ENCODE data around the gene COMT. TPM values are rescaled to one million over a fixed set of nuclear protein-coding genes. Genes with fewer than 3 reads are reported as not detected.

The COMT gene
- total RNA-seq, 1 experiment from 2014 or later, result 1.7 TPM

GRCh38 chr22:19948057-19948760, 6.6 kb downstream of the COMT start:
- H3K4me3 ChIP-seq (ENCODE audit: insufficient read depth, low read depth, low read length), result no peak overlapping the region
- no peaks in the 10 kb centered on the region for H3K36me3 ChIP-seq (replicated peaks; ENCODE audit: control insufficient read depth, insufficient read depth, low read length)
- no peaks in the 10 kb centered on the region for H3K27me3 ChIP-seq (ENCODE audit: control insufficient read depth, insufficient read depth, low read length)
- no peak for DNase-seq

DNA sequence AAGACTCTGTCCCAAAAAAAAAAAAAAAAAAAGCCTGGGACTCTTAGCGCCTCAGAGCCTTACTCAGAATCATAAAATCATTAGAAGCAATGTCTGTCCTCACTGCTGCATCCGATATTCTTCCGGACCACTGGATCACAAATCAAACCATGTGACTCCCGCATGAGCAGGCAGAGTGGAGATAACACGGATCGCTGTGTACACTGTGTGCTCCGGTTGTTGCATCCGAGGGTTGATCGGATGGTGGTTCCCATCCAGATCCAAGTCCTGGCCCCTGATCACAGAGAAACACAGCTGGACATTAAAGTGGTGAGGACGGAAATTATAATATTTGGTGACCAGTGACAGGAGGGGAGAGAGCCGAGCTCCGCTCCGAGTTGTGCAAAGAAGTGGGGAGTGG, 9.8 kb downstream of the COMT start:
- peak; percentile 25 for DNase-seq
- no peaks in the 10 kb centered on the region for H3K36me3 ChIP-seq (replicated peaks; ENCODE audit: control insufficient read depth, insufficient read depth, low read length)
- no peaks in the 10 kb centered on the region for H3K27me3 ChIP-seq (ENCODE audit: control insufficient read depth, insufficient read depth, low read length)
- no peak overlapping the region for H3K4me3 ChIP-seq (ENCODE audit: insufficient read depth, low read depth, low read length)

DNA sequence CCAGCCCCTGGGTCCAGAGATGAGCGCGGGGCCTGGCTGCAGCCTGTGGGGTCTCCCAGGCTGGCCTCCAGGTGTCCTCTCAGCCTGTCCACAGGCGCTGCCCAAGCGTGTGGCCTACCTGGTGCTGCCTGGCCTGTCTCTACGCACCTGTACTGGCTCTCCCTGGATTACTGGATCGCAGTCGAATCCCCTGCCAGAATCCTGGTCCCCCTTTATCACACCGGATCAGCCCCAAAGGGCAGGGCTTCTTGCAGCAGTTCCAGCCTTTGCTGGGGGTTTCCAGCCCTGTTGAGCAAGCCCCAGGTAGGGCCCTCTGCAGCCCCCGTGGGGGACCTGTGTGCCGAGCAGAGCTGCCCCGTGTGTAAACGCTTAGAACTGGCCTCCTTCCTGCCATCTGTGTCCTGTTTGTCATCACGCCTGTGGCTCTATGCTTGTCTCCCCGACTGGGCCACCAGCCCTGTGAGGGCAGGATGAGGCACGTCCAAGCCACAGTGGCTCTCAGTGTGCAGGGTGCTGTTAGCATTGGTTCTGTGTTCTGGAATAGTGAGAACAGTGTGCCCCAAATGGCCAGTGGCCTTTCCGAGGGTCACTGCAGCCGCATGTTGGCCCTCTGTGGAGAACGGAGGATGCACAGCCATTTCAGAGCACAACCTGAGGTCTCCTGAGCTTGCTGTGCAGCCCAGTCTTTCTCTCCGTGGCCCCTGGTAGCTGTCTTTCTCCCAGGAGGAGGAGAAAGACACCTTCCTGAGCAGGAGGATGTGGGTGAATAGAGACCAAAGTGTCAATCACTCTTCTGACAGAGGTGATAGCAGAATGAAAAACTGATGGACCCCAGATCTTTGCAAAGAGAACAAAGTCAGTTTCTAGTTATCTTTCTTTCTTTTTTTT, 13.9 kb downstream of the COMT start:
- Histone ChIP-seq H3K36me3 (replicated peaks; ENCODE audit: control insufficient read depth, insufficient read depth, low read length) (no peaks in the 10 kb centered on the region), H3K27me3 (ENCODE audit: control insufficient read depth, insufficient read depth, low read length) (no peaks in the 10 kb centered on the region), H3K4me3 (ENCODE audit: insufficient read depth, low read depth, low read length) (no peak overlapping the region)
- peak; percentile 33 for DNase-seq

GRCh38 chr22:19957445-19957844, 15.9 kb downstream of the COMT start:
- Histone ChIP-seq H3K27me3 (ENCODE audit: control insufficient read depth, insufficient read depth, low read length) (no peaks in the 10 kb centered on the region), H3K36me3 (replicated peaks; ENCODE audit: control insufficient read depth, insufficient read depth, low read length) (no peaks in the 10 kb centered on the region), H3K4me3 (ENCODE audit: insufficient read depth, low read depth, low read length) (no peak overlapping the region)
- peak; percentile 55 for DNase-seq

DNA sequence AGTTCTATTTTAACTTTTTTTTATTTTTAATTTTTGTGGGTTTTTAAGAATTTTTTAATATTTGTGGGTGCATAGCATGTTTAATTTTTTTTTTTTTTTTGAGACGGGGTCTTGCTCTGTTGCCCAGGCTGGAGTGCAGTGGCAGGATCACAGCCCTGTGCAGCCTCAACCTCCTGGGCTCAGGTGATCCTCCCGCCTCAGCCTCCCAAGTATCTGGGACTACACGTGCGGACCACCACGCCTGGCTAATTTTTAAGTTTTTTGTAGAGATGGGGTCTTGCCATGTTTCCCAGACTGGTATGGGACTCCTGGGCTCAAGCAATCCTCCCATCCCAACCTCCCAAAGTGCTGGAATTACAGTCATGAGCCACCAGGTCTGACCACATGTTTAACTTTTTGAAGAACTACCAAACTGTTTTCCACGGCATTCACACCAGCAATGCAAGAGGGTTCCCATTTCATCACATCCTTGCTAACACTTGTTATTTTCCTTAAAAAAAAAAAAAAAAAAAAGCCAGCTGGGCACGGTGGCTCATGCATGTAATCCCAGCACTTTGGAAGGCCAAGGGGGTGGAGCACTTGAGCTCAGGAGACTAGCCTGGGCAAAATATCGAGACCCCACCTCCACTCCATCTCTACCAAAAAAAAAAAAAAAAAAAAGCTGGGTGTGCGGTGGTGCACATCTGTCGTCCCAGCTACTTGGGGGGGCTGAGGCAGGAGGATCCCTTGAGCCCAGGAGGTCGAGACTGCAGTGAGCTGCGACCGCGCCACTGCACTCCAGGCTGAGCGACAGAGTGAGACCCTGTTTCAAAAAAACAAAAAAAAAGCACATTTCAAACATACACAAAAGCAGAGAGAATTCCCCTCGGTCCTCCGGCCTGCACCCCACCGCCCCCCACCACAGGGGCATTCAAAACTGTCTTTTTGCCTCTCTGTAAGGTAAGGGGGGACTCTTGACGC, 16.8 kb downstream of the COMT start:
- DNase-seq, result no peak
- H3K27me3 ChIP-seq (ENCODE audit: control insufficient read depth, insufficient read depth, low read length), result no peaks in the 10 kb centered on the region
- no peaks in the 10 kb centered on the region for H3K36me3 ChIP-seq (replicated peaks; ENCODE audit: control insufficient read depth, insufficient read depth, low read length)
- H3K4me3 ChIP-seq (ENCODE audit: insufficient read depth, low read depth, low read length), result peak overlapping the region; percentile 49

DNA sequence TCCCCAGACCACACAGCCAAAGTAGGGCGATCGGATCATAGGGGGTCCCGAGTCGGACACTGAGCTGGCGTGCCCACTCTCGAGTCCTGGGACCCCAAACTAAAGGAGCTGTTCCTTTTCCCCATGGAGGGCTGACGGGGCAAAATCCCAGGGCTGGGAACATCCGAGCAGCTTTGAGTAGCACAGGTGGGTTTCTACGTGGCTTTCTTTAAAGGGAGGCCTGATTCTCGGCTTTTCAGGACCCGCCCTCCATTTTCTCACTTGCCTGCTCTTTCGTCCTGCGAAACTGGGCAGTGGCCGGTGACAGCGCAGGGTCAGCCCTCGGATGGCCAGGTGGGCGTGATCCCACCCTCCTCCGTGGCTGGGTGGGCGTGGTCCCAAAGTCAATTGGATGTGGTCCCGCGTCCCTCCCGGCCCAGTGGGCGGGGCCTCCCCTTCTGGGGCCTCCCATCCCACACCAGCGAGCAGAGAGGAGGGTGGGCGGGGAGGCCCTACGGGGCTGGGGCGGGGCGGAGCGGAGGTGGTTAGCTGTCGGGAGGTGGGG, 17.5 kb downstream of the COMT start:
- peaks cover 3% of the 10 kb centered on the region for H3K36me3 ChIP-seq (replicated peaks; ENCODE audit: control insufficient read depth, insufficient read depth, low read length)
- H3K4me3 ChIP-seq (ENCODE audit: insufficient read depth, low read depth, low read length), result peak overlapping the region; percentile 49
- peak; percentile 100 for DNase-seq
- H3K27me3 ChIP-seq (ENCODE audit: control insufficient read depth, insufficient read depth, low read length), result no peaks in the 10 kb centered on the region

DNA sequence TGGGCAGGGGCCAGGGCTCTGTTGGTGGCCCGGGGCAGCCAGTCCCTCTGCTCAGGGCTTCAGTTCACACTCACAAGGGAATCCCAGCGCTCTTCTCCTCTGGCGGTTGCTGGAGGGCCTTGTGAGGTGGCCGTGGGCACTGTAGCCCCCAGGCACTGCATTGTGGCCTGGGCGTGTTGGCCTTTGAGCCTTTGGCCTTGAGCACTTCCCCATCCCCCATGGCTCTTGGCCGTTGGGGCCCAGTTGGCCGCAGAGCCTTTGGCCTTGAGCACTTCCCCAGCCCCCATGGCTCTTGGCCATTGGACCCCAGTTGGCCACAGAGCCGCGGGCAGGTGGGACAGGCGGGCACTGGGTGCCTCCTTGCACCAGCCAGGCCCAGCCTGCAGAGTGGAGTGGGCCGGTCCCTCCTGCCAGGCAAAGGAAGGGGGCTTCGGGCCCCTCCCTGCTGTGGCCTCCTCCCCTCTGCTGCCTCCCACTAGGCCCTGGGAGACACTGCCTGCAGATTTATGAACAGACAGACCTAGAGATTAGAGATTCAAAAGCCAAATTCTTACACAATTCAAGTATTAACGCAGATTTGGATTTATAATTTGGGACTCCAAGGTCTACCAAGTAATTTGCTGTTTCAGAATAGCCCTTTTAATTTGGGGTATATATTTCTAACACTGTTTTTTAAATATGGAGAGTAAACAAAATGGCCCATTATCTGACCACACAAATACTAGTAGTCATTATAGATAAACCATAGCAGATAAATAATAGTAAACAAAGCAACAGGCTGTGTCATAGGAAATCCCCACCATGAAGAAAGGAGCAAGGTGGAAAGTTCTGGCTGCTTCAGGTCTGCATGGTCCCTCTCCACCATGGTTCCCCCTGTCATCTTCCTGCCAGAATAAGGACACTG, 18.3 kb downstream of the COMT start:
- Histone ChIP-seq H3K4me3 (ENCODE audit: insufficient read depth, low read depth, low read length) (peak overlapping the region; percentile 12), H3K27me3 (ENCODE audit: control insufficient read depth, insufficient read depth, low read length) (no peaks in the 10 kb centered on the region), H3K36me3 (replicated peaks; ENCODE audit: control insufficient read depth, insufficient read depth, low read length) (peaks cover 3% of the 10 kb centered on the region)
- peak; percentile 70 for DNase-seq

DNA sequence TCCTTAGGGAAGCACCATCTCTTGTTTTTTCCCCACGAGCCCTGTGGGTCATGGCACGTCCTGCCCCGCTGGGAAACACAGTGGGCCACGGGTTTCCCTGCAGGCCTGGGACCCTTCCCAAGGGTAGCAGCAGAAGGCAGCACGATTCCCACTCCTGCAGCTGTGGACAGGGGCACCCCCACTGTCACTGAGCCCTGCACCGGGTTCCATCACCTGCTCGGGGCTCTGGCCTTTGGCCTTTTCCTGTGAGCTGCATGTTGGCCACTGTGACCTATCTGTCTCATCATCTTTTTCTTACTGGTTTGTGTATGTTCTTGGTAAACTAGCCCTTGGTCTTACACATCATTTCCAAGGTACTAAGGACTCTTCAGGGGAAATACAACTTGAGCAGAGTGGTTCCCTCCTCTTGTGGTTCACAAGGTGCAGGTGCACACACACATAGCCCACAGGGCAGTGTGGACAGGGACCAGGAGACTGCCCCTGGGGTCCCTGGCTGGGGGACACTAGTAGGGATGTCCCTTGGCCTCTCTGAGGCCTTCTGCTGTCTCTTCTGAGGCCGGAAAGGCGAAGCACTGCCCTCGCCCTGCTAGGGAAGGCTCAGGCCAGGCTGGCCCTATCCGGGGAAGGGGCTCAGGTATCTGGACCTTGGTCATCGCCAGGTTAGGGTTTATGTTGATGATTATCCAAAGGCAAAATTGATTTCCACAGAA, 19.1 kb downstream of the COMT start:
- no peak for DNase-seq
- peaks cover 3% of the 10 kb centered on the region for H3K36me3 ChIP-seq (replicated peaks; ENCODE audit: control insufficient read depth, insufficient read depth, low read length)
- no peaks in the 10 kb centered on the region for H3K27me3 ChIP-seq (ENCODE audit: control insufficient read depth, insufficient read depth, low read length)
- no peak overlapping the region for H3K4me3 ChIP-seq (ENCODE audit: insufficient read depth, low read depth, low read length)

GRCh38 chr22:19961201-19961580, 19.6 kb downstream of the COMT start:
- Histone ChIP-seq H3K27me3 (ENCODE audit: control insufficient read depth, insufficient read depth, low read length) (no peaks in the 10 kb centered on the region), H3K4me3 (ENCODE audit: insufficient read depth, low read depth, low read length) (no peak overlapping the region), H3K36me3 (replicated peaks; ENCODE audit: control insufficient read depth, insufficient read depth, low read length) (peaks cover 3% of the 10 kb centered on the region)
- DNase-seq, result no peak

DNA sequence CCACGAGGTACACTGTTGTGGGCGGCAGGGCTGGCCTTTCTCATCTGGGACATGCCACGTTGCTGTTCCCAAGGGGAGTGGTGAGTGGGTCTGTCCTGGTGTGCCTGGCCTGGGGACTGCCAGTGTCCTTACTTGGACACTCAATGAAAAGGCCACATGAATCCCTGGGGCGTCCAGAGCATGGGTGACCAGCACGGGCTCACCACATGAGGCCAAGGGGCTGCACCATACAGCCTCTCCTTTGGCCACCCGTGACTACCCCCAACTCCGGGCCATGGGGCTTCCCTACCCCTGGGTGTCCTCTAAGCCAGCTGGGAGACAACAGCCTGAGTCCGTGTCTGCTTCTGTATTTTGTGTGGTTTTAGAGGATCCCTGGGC, 20.3 kb downstream of the COMT start:
- H3K36me3 ChIP-seq (replicated peaks; ENCODE audit: control insufficient read depth, insufficient read depth, low read length), result peaks cover 3% of the 10 kb centered on the region
- DNase-seq, result no peak
- no peaks in the 10 kb centered on the region for H3K27me3 ChIP-seq (ENCODE audit: control insufficient read depth, insufficient read depth, low read length)
- no peak overlapping the region for H3K4me3 ChIP-seq (ENCODE audit: insufficient read depth, low read depth, low read length)

DNA sequence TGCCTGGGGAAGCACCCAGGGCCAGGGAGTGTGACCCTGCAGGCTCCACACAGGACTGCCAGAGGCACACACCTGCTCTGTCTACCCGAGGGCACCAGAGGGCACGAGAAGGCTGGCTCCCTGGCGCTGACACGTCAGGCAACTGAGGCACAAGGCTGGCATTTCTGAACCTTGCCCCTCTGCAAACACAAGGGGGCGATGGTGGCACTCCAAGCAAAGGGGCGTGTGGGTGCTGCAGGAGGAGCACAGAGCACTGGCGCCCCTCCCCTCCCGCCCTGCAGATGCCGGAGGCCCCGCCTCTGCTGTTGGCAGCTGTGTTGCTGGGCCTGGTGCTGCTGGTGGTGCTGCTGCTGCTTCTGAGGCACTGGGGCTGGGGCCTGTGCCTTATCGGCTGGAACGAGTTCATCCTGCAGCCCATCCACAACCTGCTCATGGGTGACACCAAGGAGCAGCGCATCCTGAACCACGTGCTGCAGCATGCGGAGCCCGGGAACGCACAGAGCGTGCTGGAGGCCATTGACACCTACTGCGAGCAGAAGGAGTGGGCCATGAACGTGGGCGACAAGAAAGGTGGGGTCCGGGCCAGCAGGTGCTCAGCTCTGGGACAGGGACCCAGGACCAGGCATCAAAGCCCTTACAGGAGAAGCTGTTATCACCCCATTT, 20.8 kb downstream of the COMT start:
- peak; percentile 98 for DNase-seq
- Histone ChIP-seq H3K4me3 (ENCODE audit: insufficient read depth, low read depth, low read length) (no peak overlapping the region), H3K36me3 (replicated peaks; ENCODE audit: control insufficient read depth, insufficient read depth, low read length) (peaks cover 3% of the 10 kb centered on the region), H3K27me3 (ENCODE audit: control insufficient read depth, insufficient read depth, low read length) (no peaks in the 10 kb centered on the region)

DNA sequence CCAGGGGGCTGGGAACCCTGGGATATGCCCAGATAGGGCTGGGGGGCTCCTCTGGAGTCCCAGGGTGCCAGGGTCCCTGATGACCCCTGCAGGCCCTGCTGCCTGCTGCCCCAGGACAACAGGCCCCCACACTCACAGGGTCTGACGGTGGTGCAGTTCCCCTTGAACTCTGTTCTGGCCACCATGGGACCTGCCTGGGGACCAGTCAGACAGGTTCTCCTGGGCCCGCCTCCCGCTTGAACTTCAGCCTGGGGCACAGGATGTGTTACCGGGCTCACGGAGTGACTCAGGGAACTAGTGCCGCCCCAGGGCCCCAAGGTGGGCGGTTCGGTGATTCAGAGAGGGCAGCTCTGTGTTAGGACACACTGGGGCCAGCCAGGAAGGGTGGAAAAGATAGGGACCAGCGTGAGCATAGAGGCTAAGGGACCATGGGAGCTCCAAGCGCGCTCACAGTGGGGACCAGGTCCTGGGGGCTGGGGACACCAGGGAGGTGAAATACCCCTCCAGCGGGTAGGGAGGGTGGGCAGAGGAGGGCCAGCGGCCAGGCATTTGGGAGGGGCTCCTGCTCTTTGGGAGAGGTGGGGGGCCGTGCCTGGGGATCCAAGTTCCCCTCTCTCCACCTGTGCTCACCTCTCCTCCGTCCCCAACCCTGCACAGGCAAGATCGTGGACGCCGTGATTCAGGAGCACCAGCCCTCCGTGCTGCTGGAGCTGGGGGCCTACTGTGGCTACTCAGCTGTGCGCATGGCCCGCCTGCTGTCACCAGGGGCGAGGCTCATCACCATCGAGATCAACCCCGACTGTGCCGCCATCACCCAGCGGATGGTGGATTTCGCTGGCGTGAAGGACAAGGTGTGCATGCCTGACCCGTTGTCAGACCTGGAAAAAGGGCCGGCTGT, 21.6 kb downstream of the COMT start:
- peak; percentile 87 for DNase-seq
- Histone ChIP-seq H3K4me3 (ENCODE audit: insufficient read depth, low read depth, low read length) (no peak overlapping the region), H3K36me3 (replicated peaks; ENCODE audit: control insufficient read depth, insufficient read depth, low read length) (peaks cover 4% of the 10 kb centered on the region), H3K27me3 (ENCODE audit: control insufficient read depth, insufficient read depth, low read length) (no peaks in the 10 kb centered on the region)

Data from H7 (cell line).